Activated CD4-positive, alpha-beta T cell treated with anti-CD3 and anti-CD28 coated beads, Interleukin-2, Interleukin-4, amounts not matched to agents 100 ng/mL and 50 ng/mL, durations not matched to agents 16 hours and 8 hours (primary cell): ENCODE results near the gene CTAGE1.

Source experiments
- DNase-seq: peaks from one replicate; pipeline ENCODE4 v3.0.0-alpha.2; 2020; ENCODE audit warnings: low spot score

Gene CTAGE1

GRCh38 chr18:22391407-22392345 is 26.0 kb downstream of the CTAGE1 start:
- DNase-seq, result no peak

- DNase-seq, result no peak
Observed at GRCh38 chr18:22387787-22388186, 29.9 kb downstream of the CTAGE1 start.

- DNase-seq, result no peak
Observed at GRCh38 chr18:22387364-22387763, 30.4 kb downstream of the CTAGE1 start.

- no peak for DNase-seq
Observed at GRCh38 chr18:22385718-22386117, 32.0 kb downstream of the CTAGE1 start.

DNA sequence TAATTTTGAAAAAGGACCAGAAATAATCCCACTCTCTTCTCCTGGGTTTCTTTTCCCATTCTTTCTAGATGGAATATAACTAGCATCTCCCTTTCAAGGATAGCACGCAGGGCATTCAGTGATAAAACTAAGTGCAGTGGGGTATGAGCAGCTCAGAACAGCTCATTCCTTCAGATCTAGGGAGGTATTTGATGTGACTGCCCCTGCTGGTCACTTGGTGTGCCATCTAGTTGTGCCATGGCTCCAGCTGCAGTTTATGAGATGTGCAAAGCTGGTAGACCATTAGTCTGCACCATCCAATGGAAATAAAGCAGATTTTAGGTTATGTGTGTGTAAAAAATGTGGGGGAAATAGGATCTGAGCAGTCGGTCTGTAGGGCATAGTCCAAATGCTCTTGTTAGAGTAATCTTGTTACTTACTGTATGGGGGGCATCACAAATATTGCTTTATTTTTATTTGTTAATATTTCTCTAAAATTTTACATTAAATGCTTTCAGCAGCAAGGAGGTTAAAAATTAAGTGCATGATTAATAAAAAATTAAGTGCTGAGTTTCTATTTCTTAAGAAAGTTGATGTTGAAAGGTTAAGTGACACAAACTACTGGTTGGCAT is 38.9 kb downstream of the CTAGE1 start:
- DNase-seq, result peak; percentile 6

- no peak for DNase-seq
Observed at GRCh38 chr18:22377769-22378168, 39.9 kb downstream of the CTAGE1 start.

DNA sequence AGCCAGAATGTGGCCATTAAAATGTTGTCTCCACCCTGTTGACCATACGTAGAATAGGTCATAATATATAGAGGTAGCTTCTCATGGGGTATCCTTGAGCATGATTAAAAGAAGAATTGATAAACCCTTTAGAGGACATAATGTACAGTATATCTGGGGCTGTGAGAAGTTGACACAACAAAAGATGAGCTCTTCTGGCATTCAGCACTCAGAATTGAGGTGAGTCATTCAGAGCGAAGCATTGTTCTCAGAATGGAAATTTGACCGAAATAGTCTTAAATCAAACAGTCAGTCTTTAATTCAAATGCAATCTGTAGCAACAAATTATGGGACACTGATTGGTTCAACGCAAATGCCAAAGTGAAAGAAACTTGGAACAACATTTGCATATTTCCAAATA is 47.3 kb downstream of the CTAGE1 start:
- DNase-seq, result no peak

DNA sequence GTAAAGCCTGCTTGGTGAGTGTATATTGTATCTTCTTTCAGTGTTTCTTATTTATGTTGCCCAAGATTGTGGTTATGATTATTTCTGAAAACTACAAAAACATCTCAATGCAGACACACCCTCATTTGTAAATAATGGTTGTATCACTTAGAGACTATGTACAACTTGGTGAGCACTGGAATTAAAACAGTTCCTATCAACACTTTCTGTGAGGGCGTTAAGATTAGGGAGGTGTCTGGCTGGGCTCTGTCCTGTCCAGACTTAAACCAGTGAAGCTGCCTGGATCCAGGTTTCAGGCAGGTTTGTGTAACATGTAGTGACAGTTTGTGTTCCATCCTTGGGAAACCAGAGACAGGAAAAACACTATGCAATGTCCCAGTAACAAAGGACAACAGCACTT is 49.7 kb downstream of the CTAGE1 start:
- no peak for DNase-seq

GRCh38 chr18:22367303-22367702 is 50.4 kb downstream of the CTAGE1 start:
- DNase-seq, result no peak

DNA sequence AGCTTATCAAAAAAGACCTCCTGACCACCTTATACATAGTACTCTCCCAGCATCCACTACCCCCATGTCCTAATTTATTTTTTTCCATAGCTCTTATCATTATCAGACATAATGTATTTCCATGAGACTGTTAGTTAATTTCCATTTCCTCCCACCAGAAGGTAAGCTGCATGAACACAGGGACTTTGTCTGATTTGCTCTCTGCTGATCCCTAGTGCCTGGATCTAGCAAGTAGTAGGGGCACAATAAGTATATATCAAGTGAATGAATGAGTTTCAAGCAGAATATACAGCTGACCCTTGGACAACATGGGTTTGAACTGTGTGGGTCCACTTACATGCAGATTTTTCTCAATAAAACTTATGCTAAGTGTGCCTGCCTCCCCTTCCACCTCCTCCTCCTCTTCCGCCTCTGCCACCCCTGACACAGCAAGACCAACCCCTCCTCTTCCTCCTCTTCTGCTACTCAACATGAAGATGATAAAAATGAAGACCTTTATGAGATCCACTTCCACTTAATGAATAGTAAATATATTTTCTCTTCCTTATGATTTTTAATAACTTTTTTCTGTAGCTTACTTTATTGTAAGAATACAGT is 53.8 kb downstream of the CTAGE1 start:
- DNase-seq, result no peak
